Endothelial cell (in vitro differentiated cells): ENCODE data around the gene GGA3. TPM values are rescaled to one million over a fixed set of nuclear protein-coding genes. Genes with fewer than 3 reads are reported as not detected.

Experiments
- DNase-seq: peaks from one replicate; pipeline ENCODE4 v3.0.0; 2021; ENCODE audit warnings: low spot score
- H3K27ac Mint-ChIP-seq: one replicate; pipeline ENCODE4 v1.8.0; 2021; ENCODE audit warnings: mixed read lengths, inconsistent platforms; ENCODE audit not compliant: unreplicated experiment
- H3K27me3 Mint-ChIP-seq: one replicate; pipeline ENCODE4 v1.8.0; 2021; ENCODE audit warnings: mild to moderate bottlenecking, moderate library complexity, mixed read lengths, inconsistent platforms; ENCODE audit not compliant: unreplicated experiment
- H3K36me3 Mint-ChIP-seq: one replicate; pipeline ENCODE4 v1.8.0; 2021; ENCODE audit warnings: mild to moderate bottlenecking, low read depth, mixed read lengths, inconsistent platforms; ENCODE audit not compliant: unreplicated experiment
- H3K4me1 Mint-ChIP-seq: one replicate; pipeline ENCODE4 v1.8.0; 2021; ENCODE audit warnings: mild to moderate bottlenecking, mixed read lengths, inconsistent platforms; ENCODE audit not compliant: unreplicated experiment
- H3K4me3 Mint-ChIP-seq: one replicate; pipeline ENCODE4 v1.8.0; 2021; ENCODE audit warnings: mild to moderate bottlenecking, mixed read lengths, inconsistent platforms; ENCODE audit not compliant: unreplicated experiment
- H3K9me3 Mint-ChIP-seq: one replicate; pipeline ENCODE4 v1.8.0; 2021; ENCODE audit warnings: mixed read lengths, inconsistent platforms; ENCODE audit not compliant: unreplicated experiment
- total RNA-seq: library from RNA; stranded (reverse); fragmentation: NEBNext Ultra II Directional; extraction: Animal tissue kit (Norgen Biotek cat#: 25700); gene quantifications from one replicate; pipeline ENCODE4 v1.2.1, GENCODE V29; 2021; ENCODE audit not compliant: unreplicated experiment
- TF ChIP-seq, protein P1 (sequence below): fragments of 200-600 bp; sonication (generic); IDR thresholded peaks from one replicate; pipeline ENCODE4 v1.5.0; 2021; ENCODE audit warnings: antibody characterized with exemption; ENCODE audit not compliant: unreplicated experiment

GGA3 gene
- total RNA-seq, 1 donor from 2014 or later, result 60.8 TPM

DNA sequence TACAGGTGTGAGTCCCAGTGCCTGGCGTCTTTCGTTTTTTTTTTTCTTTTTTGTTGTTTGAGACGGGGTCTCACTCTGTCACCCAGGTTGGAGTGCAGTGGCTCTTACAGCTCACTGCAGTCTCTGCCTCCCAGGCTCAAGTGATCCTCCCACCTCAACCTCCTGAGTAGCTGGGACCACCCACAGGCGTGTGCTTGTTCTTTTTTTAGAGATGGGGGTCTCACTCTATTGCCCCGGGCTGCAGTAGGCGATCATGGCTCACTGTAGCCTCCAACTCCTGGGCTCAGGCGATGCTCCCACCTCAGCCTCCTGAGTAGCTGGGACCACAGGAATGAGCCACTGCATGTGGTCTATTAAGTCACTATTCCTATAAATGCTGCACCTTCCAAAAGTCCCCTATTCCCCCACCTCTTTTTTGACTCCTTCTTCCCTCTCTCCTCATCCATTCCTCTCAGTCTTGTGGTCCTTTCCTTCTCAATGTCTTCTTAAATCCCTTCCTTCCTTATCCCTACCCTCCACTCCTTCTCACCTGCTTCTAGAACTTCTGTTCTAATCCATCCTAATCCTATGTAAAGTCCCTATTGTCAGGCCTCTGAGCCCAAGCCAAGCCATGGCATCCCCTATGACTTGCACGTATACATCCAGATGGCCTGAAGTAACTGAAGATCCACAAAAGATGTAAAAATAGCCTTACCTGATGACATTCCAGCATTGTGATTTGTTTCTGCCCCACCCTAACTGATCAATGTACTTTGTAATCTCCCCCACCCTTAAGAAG, 9.2 kb downstream of the GGA3 start:
- Mint-ChIP-seq H3K4me3 (no peak overlapping the region), H3K27ac (no peak overlapping the region), H3K36me3 (peaks cover 6% of the 10 kb centered on the region), H3K9me3 (no peaks in the 10 kb centered on the region), H3K27me3 (peaks cover 2% of the 10 kb centered on the region), H3K4me1 (peaks cover 28% of the 10 kb centered on the region)
- TF ChIP-seq, protein P1, sequence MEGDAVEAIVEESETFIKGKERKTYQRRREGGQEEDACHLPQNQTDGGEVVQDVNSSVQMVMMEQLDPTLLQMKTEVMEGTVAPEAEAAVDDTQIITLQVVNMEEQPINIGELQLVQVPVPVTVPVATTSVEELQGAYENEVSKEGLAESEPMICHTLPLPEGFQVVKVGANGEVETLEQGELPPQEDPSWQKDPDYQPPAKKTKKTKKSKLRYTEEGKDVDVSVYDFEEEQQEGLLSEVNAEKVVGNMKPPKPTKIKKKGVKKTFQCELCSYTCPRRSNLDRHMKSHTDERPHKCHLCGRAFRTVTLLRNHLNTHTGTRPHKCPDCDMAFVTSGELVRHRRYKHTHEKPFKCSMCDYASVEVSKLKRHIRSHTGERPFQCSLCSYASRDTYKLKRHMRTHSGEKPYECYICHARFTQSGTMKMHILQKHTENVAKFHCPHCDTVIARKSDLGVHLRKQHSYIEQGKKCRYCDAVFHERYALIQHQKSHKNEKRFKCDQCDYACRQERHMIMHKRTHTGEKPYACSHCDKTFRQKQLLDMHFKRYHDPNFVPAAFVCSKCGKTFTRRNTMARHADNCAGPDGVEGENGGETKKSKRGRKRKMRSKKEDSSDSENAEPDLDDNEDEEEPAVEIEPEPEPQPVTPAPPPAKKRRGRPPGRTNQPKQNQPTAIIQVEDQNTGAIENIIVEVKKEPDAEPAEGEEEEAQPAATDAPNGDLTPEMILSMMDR, result no peak
- DNase-seq, result no peak

DNA sequence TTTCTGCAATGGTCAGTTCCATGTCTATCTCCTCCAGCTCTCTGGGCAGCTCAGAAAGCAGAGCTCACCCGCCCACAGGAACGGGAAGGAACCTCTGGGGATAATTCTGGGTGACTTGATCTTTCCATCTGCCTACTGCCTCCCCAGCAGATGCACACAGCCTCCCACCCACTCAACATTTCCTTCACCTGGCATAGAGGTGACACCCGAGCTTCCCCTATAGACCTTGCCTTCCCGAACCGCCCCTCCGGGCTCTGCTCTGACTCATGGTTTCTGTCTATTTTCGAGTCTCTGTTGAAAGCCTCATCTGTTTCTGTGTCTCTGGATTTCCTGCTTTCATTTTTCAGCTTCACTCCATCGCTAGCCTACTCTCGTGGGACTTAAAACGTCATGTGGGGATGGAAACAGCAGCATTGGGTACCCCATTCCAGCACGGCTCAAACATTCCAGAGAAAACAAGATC, 11.4 kb downstream of the GGA3 start:
- peaks cover 9% of the 10 kb centered on the region for H3K4me1 Mint-ChIP-seq
- DNase-seq, result no peak
- H3K27me3 Mint-ChIP-seq, result peaks cover 2% of the 10 kb centered on the region
- H3K9me3 Mint-ChIP-seq, result no peaks in the 10 kb centered on the region
- H3K4me3 Mint-ChIP-seq, result peak overlapping the region; percentile 11
- peaks cover 18% of the 10 kb centered on the region for H3K36me3 Mint-ChIP-seq
- TF ChIP-seq, protein P1, result no peak
- no peak overlapping the region for H3K27ac Mint-ChIP-seq

DNA sequence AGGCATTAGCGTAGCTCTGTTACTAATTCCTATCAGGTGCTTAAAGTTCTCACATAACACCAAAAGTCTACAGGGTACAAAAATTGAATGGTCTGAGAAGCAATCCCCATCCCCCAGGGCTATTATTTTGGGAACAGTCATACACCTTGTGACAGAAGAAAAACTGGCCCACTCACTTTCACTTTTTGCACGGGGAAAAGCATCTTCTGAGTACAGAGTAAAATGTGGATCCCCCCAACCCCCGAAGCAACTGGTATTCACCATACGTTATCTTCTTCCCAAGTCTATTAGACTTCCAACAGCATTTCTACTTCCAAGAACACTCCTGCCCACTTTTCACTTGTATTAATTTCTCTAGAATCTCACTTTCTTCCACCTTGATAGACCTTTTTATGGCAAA, 11.8 kb downstream of the GGA3 start:
- TF ChIP-seq, protein P1, result no peak
- Mint-ChIP-seq H3K4me1 (peaks cover 9% of the 10 kb centered on the region), H3K4me3 (no peak overlapping the region), H3K27ac (no peak overlapping the region), H3K9me3 (no peaks in the 10 kb centered on the region), H3K36me3 (peaks cover 20% of the 10 kb centered on the region), H3K27me3 (peaks cover 2% of the 10 kb centered on the region)
- DNase-seq, result no peak

DNA sequence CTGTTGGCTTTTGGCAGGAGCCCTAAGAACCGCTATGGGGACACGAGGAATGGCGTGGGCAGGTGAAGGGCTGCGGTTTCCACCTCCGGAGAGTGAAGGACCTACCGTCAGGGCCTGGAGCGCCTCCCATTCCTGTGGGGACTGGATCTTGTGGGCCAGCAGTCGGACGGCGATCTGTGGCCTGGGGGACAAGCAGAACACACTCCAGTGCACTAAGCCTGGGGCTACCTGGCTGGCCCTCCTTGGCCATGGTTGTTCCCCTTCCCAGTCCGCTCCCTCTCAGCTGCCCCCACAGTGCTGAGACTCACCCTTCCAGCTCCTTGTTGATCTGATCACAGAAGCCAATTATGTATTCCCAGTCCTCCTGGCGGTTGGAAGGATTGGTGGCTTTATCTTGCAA, 15.0 kb downstream of the GGA3 start:
- TF ChIP-seq, protein P1, result no peak
- Mint-ChIP-seq H3K4me3 (no peak overlapping the region), H3K4me1 (peaks cover 9% of the 10 kb centered on the region), H3K27ac (peak overlapping the region; percentile 5), H3K36me3 (peaks cover 38% of the 10 kb centered on the region), H3K9me3 (no peaks in the 10 kb centered on the region), H3K27me3 (peaks cover 2% of the 10 kb centered on the region)
- no peak for DNase-seq

DNA sequence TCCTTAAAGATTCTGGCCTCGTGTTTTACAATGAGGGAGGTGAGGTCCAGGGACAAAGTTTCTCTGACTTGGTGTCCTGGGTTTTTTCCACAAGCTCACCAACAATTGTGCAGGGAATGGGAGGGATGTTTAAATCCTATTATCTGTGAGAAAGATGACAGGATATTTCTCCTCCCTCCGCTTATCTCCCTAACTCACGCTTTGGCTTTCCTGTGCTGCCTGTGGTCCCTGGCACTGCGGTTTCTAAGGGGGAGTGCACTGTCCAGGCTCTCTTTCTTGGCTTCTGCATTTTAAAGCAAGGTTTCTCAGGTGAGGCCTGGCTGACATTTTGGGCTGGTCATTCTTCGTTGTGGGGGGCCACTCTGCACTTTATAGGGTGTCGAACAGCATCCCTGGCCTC, 16.4 kb downstream of the GGA3 start:
- peaks cover 2% of the 10 kb centered on the region for H3K27me3 Mint-ChIP-seq
- H3K4me1 Mint-ChIP-seq, result peaks cover 10% of the 10 kb centered on the region
- H3K9me3 Mint-ChIP-seq, result no peaks in the 10 kb centered on the region
- peaks cover 40% of the 10 kb centered on the region for H3K36me3 Mint-ChIP-seq
- no peak overlapping the region for H3K27ac Mint-ChIP-seq
- no peak for DNase-seq
- H3K4me3 Mint-ChIP-seq, result no peak overlapping the region
- TF ChIP-seq, protein P1, result no peak
